HG03139 (cell line): ENCODE results near the gene TMEM272.
"Not testable (repeated sequence)": the region's sequence is repeated elsewhere in the genome, so short reads cannot be mapped to it uniquely, and the experiment has no call there.

Experiments
- ATAC-seq: cut with Tn5 transposase; IDR thresholded peaks from one replicate; pipeline ENCODE4 v1.9.1; 2021; ENCODE audit not compliant: unreplicated experiment

Gene TMEM272

GRCh38 chr13:51825681-51826254, 19.2 kb downstream of the TMEM272 start:
- no peak for ATAC-seq

DNA sequence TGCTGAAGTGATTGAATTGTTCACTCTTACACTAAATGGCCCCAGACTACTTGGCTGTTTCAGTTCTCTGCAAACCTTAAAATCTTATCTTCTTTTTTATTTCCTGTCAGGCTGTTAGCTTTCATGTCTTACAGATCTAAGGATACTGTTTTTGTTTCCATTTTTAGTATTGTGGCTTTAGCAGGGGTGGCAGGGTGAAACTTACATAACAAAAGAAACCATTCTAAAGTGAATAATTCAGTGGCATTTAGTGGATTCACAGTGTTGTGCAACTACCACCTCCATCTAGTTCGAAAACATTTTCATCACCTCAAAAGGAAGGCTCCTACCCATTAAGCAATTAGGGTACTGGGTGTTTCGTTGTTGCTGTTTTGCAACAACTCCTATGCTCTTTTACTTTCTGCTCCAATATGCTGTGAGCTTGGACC, 19.8 kb downstream of the TMEM272 start:
- ATAC-seq, result no peak

GRCh38 chr13:51824712-51825111, 20.3 kb downstream of the TMEM272 start:
- not testable (repeated sequence) for ATAC-seq

- ATAC-seq, result no peak
Measured at GRCh38 chr13:51823863-51824262, 21.1 kb downstream of the TMEM272 start.

GRCh38 chr13:51823359-51823758, 21.6 kb downstream of the TMEM272 start:
- no peak for ATAC-seq

DNA sequence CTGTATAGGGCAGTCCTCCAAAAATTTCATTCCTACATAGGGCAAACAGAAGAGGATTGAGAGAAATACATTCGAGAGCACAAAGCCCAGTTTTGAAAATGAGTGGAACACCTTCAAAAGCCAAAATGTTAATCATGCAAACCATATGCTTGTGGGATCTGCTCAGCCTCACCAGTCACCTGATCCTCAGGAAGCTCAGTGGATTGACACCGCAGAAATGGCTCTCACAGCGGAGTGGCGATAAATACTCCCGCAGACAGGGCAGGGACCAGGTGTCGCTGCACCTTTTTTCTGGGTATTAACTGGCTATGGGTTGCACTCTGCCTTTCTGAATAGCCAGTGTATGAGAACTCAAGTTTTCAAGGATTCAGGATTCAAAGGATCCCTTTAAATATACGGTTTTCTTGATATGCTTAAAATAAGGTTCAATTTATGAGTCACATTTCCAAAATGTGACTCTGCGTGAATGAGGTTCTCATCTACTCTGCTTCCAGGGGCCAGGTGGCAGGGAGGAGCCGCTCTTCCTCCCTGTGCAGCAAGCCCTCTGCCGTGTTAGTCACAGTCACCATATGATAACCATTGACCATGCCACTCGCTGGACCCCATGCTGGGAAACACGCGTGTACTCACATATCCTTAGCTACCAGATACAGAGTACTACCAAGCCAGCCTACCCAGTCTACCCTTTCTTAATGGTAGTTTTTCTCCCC, 22.7 kb downstream of the TMEM272 start:
- no peak for ATAC-seq

DNA sequence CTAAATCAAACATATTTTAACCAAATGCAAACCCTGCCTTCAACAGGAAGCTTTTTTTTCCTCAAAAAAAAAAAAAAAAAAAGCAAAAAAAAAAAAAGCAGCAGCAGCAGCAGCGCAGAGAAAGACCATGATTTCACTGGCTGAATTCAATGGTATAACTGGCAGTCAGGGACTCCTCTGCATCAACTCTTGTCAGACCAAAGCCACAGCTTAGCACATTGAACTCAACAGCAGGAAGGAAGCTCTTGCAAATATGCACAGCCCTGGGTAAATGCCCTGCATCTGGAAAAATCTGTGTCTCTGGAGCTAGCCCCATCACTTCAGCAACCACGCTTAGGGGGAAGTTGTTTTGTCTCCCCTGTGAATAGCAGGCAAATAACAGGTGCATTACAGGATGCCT, 23.4 kb downstream of the TMEM272 start:
- ATAC-seq, result no peak

DNA sequence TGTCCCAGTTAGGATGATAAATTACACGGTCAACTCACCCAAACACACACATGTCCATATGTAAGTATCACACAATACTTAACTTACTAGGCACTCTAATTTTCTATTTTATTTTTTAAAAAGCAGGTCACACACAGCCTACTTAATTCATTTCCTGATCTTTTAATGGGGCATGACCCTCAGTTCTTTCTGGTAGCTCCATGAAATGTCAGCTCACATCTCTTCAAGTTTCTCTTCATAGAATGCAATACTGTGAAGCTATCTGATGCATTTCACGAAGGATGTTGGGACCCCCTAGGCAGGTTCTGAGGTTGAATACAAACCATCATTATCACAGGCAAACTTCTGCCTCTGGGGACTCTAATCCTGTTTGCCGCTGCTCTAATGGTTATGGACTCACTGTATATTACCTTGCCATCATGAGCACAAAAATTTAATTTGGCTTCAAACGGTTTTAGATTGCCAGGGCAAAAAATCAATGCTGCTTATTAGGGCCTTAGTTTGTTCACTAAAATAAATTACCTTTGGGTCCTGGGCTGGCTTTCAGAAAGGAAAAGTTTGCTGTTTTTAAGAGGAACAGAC, 24.9 kb downstream of the TMEM272 start:
- ATAC-seq, result no peak

GRCh38 chr13:51819544-51819943, 25.4 kb downstream of the TMEM272 start:
- ATAC-seq, result no peak

DNA sequence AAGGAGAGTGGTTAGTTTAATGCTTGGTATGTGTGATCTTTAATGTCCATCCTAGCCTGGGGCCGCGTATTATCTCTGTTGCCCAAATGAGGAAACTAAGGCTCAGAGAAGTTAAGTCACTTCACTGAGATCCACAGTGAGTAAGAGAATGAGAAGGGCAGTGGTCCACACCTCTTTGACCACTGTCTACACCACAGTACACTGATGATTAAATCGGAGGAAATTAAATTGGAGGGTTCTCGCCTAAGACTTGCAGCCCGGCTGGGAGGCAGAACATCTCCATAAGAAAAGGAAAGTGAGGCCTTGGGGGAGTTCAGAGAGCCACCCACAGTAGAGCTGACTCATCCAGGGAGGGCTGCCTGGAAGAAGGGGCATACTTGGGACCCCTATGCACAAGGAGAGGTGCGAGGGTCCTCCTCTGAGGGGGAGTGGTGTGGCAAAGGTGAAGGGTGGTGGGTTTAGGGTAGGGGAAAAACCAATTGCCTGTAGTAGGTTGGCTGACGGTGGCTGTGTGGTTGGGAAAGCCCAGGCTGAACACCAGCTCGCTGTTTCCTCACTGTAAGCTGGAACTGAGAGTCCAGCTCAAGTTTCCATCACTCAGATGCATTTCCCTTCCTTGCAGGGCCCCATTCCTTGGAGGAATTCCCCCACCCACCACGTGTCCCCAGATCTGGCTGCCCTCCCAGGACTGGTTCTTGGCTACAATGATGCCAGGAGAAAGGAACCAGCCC, 26.0 kb downstream of the TMEM272 start:
- no peak for ATAC-seq

DNA sequence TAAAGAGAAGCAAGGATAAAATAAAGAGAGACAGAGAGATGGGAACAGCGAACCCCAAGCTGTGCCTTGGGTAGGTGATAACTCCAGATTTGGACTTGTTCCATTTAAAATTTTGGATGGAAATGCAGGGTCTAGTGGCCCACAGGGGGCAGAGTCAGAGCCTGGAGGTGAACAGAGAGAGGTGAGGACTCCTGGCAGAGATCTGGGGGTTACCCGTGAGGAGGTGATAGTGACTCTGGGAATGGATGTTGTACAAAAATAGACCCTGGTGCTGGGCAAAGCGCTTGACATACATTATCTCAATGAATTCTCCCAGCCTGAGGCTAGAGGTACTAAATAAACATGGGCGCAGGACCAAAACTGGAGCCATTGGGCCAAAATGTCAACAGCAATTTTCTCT, 26.7 kb downstream of the TMEM272 start:
- no peak for ATAC-seq

DNA sequence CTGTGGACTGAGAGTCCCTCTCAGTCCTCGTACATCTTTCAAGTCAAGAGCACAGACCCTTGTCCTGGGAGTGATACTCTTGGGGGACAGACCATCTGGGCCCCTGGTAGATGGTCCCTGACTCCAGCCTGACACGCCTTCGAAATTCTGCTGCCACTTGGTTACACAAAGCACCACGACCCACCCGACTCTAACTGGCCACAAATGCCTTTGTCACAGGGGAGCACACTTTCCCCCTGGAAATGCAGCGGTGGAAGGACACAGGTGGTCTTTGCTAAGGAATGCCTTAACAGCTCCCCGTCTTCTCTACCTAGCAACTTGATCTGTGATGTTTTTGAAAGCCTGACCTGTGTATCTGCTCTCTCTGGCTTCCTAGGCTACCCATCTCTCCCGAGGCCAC, 27.3 kb downstream of the TMEM272 start:
- ATAC-seq, result no peak

DNA sequence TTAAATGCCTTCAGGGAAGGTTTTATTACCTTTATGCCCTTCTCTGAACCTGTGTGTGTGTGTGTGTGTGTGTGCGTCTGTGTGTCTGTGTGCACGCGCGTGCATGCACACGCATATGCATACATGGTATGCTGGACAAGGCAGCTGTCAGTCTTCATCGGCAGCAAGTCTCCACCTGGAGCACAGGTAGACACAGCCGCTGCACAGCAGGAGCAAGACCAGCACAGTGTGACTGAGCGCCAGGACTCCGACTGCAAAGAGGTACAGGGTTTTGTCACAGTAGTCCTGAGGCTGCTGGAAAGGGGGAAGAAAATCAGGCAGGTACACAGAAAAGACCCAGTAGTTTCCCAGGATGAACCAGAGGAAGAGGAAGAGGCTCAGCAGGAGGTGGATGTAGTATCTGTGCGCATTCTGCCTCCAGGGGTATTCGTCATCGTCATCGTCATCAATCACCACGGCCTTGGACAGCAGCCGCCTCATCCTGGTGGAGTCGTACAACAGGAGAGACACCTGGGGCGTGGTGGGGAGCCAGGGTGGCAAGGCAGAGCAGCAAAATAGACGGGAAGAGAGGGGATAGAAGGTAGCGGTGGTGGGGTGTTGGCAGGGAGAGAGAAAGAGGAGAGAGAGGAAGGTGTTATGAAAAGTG, 28.2 kb downstream of the TMEM272 start:
- ATAC-seq, result no peak

GRCh38 chr13:51815848-51816247, 29.1 kb downstream of the TMEM272 start:
- no peak for ATAC-seq

DNA sequence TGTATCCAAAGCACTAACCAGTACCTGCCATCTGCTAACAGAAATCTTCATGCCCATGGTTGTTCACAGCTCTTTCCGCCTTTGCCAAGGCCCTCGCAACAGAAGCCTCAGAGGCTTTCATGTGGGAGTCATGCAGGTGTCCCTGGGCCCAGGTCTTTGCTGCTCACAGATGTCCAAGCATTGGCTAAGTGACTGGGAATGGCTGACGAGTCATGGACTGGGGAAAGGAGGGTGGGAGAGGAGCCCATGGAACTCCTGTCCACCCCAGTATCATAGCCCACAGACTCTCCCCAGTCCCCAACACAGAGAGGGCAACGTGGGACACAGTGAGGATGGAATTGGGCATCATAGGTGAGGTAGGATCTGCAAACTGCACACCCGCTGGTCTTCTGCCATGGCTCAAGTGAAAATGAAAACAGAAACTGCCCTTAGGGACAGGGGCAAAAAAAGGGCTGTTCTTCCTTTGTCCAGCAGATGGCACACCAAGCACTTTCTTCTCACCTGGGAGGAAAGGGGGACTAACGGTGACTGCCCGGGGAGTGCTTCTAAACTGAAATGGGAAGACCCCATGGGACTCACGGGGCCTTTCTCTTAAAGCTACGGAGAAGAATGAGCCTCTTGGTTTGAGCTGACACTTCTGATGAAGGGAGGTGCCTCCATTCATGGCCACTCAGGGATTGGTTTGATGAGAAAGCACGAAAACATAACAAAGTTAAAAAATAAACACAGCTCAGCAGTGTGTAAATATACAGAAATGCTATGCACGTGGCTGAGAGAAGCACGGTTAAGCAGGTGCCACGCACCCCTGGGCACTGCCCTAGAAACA, 29.9 kb downstream of the TMEM272 start:
- peak; percentile 79 for ATAC-seq

GRCh38 chr13:51814071-51814470, 30.9 kb downstream of the TMEM272 start:
- ATAC-seq, result no peak

DNA sequence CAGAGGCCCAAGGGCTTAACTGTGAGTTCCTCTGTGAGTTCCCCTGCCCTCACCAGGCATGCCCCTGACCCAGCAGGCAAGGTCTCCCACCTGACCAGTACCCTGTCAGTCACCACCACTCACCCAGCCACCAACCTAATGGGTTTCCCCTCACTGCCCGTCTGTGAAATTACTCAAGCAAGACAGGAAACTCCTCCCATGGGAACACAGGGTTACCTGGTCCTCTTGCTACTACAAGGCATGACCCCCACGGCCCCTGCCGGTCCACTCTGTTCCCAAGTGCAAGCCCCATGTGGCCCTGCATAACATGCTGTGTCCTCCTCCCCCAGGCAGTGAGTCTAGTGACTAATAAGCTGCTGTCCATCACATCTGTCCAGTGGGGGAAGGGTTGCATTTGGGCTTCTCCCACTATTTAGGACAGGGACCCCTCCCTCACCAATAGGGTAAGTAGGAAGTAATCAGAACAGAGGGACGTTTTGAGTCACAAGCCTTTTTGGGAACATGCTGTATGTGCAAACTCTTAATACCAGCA, 33.0 kb downstream of the TMEM272 start:
- no peak for ATAC-seq

DNA sequence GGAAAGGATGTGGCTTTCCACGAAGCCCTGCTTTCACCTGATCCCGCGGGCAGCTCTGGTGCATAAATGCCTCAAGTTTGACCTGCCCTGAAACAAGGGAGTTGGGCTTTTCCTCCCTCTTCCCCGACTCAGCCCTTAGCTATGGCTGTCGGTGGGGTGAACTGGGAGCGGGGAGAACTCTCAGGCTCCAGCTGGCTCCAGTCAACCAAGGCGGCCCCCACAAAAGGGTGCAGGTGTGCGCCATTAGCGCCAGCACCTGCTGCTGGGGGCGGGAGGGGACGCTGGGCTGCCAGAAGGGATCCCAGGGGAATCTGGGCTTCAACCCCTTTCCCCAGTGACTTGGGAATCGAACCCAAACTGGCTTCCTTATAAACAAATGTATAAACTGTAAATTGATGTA, 33.9 kb downstream of the TMEM272 start:
- no peak for ATAC-seq

DNA sequence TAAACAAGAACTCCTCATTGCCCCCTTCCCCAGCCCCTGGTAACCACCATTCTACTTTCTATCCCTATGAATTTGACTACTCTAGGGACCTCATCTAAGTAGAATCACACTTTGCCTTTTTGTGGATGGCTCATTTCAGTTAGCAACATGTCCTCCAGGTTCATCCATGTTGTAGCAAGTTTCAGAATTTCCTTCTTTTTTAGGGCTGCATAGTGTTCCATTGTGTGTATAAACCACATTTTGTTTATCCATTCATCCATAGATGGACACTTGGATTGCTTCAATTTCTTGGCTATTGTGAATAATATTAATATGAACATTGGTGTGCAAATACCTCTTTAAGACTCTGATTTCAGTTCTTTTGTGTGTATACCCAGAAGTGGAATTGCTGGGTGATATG, 36.2 kb downstream of the TMEM272 start:
- ATAC-seq, result no peak

DNA sequence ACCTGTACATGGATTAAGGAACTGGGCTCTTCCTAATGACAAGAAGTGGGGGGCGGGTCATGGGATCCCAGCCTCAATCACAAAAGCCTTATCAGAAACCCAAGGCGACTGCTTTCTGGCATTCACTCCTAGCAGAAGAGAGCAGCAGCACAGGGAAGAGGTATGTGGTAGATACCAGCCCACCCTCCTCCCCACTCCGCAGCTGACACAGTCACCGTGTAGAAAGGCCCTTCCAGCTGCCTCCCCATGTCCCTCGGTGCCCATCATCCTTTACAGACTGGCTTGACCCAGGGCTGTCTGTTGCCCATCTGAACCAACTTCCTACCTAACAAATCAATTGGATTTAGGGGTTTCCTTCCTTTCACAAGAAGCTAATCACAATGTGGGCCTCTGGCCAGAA, 37.9 kb downstream of the TMEM272 start:
- ATAC-seq, result no peak
